ENCODE measurements around the gene RTTN. TPM values are rescaled to one million over a fixed set of nuclear protein-coding genes. Genes with fewer than 3 reads are reported as not detected.
"Not testable (repeated sequence)": the region's sequence is repeated elsewhere in the genome, so short reads cannot be mapped to it uniquely, and the experiment has no call there.

The RTTN gene
- total RNA-seq, 1 experiment from 2014 or later: 16.2 TPM

DNA sequence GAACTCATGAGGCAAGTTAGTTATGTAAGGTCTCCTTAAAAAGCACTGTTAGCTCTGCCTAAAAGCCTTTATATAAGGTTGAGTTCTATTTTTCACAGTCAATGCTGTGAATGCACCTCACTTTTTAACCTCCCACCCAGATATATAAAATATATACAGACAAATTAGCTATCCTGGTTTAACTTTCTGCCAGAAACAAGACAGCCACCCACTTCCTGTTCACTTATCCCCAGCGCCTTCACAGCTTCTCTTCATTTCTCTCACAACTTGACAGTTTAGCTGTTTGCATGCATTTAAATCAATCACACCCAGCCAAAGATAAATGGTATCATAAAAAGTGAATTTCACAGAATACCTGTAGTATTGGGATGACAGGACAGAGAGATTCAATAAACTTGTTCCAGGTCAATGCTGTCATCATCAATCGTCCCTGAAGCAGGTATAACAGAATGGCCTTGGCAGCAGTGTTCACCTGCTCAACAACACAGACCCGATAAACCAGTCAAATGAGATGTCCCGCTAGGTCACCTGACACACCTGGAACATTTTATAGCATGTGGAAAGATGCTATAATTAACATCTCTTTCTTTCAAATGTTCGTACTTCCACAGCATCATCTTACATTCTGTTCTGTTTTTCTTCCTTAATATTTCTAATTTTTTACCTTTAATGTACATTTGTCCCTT lies 55.7 kb downstream of the RTTN start:
- DNase-seq (ENCODE audit: low read depth): no peak

DNA sequence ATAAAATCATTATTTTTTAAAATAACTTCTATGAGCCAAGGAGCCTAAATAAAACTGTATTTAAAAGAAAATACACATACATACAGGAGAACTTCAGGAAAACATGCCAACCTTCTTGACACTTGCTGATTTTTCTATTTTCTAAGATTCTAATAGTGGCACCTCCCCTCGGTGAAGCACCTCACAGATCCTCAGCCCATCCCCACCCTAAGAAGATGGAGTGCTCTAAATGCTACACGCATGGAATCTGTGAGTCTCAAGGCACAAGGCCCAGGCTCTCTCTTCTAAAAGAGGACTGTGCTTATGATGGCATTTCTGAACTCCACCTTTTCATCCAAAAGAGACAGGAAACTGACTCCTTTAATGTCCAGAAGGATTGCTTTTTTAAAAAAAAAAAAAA lies 56.3 kb downstream of the RTTN start:
- no peak for DNase-seq (ENCODE audit: low read depth)

DNA sequence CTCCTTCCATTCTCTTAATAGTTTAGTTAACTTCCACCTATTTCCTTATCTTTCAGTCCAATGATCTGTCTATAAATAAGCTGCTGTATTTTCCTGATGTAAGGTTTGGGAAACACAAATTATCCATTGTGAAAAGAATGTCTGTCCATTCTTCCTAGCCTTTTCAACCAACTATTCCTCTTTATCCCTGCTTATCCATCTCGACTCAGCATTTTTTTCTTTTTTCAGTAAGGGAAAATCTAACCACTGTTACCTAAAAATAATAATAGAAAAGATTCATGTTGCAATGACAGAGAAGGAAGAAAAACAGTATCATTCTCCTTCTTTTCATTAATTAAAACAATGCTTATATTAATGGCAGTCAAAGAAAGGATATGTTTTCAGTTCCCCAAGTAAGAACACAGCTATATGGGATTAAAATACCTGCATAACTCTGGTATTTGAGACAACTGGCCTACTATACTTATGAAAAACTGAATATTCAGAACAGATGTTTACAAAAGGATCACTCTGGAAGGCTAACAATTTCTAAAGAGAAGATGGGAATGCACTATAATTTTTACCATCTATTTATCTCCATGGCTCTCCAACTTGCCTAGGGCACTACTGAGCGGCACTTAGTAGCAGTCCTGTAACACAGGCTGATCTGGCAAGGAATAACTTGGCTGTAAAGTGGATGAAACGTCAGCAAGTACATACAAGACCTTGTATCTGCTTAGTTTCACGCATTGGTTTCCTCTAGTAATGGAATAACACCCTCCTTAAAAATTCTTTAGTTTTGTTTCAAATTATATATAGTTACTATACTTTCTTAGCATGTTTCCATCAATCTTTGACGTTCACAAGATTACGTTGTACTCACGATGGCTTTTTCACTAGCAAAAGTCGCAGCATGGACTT lies 57.2 kb downstream of the RTTN start:
- DNase-seq (ENCODE audit: low read depth): no peak

DNA sequence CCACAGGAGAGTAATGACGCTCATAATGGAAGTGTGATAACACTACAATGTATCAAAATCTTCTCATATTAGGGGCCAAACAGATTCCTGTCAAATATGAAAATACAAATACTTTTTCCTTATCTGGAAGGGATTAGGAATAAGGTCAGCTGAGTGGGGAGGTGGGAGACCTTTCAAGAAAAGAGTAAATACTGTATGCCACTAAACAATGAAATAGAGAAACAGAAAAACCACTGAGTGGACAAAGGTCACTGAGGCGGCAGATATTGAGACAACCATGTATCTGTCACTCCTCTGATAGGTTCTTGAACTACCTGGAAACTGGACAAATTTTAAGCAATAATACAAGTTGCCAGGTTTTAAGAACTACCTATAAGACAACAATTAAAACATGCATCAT lies 59.3 kb downstream of the RTTN start:
- no peak for DNase-seq (ENCODE audit: low read depth)

DNA sequence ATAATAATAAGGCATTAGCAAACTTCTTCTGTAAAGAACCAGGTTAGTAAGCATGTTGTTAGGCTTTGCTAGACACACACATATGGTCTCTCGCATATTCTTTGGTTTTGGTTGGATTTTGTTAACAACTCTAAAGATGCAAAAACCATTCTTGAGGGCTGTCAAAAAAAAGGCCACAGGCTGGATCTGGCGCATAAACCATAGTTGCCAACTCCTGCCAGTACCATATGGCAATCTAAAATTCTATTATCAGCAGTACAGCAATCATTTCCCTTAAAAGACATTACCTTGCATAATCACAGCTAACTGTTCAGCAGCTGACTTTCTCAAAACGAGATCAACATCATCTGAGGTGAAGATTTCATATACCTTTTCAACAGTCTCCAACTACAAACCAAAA lies 63.5 kb downstream of the RTTN start:
- no peak for DNase-seq (ENCODE audit: low read depth)

DNA sequence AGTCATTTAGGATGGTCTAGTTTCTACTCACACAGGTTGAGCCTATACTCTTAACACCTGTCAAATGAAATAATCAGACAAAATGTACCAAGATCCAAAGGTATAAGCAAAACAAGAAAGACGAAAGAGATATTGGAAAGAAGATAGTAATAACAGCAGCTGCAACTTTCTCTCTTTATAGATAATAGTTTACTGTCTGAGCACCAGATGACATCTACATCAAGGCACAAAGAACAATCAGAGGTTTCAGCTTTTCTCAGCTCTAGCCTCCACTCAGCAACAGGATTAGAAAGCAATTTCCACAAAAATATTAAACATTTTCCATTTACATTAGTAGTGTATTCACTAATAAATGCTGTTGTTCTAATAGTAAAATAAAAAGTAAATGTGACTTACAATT lies 66.3 kb downstream of the RTTN start:
- no peak for DNase-seq (ENCODE audit: low read depth)

DNA sequence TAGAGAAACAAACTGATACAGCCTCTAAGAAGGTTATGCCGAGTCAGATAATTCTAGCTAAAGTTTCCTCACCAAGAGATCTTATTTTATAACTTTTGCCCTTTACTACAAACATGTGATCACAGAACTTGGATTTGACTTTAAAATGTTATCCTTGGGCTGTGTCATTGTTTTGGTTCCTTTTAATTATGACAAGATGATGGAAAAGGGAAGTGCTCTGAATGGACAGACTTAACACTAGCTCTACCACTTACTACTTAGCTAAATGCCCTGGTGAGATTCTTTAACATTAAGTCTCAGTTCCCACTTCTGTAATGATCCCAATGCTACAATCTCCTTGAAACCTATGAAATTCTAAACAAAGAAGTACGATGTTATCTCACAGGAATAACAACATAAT lies 69.9 kb downstream of the RTTN start:
- DNase-seq (ENCODE audit: low read depth): no peak

DNA sequence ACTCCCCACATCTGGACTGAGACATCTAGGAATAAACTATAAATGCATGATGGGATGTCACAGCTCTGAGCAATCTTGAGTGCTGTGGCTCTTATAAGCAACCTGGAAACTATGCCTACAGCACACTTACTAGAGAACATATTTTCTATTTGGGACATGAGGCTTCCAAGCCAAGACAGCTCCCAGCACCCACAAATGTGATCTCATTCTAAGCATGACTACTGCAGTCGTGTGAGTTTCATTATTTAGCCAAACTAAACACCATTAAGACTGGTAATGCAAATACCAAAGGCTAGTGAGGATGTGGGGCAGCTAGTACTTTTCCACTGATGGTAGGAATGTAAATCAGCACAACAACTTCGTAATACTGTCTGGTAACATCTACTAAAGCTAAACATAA lies 72.5 kb downstream of the RTTN start:
- DNase-seq (ENCODE audit: low read depth): peak; percentile 68

DNA sequence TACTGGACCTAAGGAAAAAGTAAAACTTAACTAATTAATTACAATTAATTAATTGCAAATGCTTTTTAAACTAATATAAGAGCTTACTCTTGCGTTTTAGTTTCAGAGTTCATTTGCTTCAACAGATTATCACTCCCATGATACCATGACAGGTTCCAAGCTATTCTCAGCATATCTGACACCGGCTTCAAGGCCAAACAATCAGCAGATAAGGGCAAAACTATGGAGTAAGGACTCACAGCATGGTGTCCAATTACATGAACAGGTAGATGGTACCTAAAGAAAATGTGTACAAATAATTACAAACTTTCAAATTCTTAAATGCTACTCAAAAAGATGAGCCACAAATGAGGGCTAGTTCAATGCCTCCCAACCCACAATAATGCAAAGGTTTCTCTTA lies 77.2 kb downstream of the RTTN start:
- DNase-seq (ENCODE audit: low read depth): no peak

DNA sequence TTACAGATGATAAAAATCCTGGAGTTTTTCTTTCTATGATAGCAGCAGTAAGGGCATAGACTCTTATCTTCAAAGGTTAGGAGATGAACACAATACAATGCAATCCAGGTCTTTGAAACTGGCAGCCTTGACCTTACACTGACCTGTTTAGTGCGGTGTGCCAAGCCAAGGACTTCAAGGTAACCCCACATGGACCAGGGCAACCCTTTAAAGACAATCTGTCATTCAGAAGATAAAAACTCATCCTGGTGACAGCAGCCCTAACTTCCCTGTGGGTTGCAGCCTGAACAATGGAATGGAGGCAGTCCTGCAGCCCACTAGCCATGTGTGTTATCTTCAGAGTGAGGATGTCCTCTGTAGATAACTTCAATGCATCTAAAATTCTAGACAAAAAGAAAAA lies 78.1 kb downstream of the RTTN start:
- DNase-seq (ENCODE audit: low read depth): no peak

DNA sequence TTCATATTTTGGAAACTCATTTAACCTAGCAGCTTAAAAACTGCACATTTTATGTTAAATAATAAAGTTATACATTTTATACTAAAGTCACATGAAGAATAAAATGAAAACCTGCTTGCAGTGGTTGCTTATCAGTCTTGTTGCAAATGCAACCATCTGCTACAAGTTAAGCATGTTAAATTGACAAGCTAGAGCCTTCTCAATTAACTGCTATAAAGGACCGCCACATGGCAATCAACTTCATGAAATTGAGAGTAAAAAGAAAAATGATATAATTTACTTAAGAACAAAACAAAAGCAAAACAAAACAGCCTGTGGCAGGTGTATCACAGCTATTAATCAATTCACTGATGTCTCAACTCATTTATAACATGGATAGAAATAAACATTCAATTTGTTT lies 78.7 kb downstream of the RTTN start:
- no peak for DNase-seq (ENCODE audit: low read depth)

DNA sequence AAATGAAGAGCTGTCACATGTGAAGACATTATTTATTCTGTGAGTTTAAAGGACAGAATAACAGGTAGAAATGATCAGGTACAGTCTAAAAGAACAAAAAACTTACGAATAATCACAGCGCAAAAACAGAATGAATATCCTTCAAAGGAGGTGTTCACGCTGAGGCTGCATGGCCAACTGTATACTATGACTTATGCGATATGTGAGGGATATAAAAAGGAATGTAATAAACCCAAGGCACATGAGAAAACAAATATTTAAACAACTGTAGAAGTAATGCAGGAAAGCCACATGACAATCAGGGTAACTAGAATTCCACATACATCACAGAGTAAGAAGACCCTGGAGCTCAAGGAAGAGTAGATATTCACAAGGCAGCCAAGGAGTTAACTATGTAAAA lies 81.3 kb downstream of the RTTN start:
- no peak for DNase-seq (ENCODE audit: low read depth)

DNA sequence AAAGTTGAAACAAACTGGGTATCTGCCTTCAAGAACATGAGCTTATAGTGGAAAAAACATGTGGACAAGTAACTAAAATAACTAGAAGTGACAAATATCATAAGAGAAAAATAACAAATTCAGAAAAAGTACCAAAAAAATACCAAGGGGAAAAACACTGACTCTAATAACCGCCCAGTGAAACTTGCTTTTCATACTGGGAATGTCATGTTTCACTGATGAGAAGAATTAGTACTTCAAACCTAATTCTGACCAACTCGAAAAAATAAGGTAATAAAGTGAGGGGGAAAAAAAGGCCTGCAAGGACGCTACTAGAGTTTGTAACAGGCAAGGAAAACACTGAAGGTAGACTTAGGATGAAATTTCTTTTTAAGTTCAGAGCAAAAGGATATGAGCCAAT lies 83.6 kb downstream of the RTTN start:
- DNase-seq (ENCODE audit: low read depth): no peak

DNA sequence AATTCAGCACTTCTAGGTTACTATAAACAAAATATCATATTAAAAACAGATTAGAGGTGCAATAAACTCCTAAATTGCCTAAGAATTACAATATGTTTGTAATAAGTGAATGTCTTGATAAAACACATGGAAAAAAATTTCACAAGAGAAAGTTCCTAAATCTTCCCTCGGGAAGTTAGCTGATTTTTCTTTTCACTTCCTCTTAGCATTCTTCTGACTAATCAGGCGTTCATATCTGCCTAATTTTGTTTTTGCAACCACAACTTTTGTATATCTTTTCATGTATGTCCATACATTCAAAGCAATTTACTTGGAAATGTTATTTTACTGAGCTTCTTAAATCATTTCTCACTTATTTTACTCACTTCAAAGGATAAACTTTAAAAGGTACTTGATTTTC lies 88.5 kb downstream of the RTTN start:
- DNase-seq (ENCODE audit: low read depth): no peak

DNA sequence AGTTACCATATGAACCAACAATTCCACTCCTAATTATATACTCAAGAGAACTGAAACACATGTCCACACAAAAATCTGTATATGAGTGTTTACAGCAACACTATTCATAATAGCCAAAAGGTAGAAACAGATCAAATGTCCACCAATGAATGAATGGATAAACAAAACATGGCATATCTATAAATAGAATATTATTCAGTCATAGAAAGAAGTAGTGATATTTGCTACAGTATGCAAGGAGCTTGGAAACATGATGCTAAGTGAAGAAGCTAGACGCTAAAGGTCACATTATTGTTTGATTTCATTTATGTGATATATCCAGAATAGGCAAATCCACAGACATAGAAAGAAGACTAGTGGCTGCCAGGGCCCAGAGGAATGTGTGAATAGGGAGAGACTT lies 92.0 kb downstream of the RTTN start:
- no peak for DNase-seq (ENCODE audit: low read depth)

DNA sequence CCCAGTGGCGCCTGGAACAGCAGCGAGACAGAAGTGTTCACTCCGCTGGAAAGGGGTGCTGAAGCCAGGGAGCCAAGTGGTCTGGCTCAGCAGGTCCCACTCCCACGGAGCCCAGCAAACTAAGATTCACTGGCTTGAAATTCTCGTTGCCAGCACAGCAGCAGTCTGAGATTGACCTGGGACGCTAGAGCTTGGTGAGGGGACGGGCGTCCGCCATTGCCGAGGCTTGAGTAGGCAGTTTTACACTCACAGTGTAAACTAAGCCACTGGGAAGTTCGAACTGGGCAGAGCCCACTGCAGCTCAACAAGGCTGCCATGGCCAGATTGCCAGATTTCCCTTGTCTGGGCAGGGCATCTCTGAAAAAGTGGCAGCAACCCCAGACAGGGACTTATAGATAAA lies 94.8 kb downstream of the RTTN start:
- DNase-seq (ENCODE audit: low read depth): no peak

DNA sequence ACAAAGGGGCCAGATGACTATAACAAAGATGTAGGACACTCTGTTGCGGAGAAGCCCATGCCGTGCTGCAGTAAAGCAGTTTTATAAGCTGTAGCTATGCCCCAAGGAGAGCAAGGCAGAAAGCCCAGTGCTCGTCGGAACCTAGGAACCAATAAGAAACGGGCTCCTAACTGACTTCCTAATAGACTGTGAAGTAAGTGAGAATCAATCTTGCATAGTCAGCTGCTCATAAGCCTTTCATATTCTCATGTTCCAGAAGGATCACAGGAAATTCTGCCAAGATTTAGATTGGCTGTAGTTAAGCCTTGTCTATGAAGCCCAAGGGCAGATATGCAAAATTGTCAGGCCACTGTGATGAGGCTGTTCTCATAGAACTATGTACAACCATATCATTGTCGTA lies 98.4 kb downstream of the RTTN start:
- no peak for DNase-seq (ENCODE audit: low read depth)

DNA sequence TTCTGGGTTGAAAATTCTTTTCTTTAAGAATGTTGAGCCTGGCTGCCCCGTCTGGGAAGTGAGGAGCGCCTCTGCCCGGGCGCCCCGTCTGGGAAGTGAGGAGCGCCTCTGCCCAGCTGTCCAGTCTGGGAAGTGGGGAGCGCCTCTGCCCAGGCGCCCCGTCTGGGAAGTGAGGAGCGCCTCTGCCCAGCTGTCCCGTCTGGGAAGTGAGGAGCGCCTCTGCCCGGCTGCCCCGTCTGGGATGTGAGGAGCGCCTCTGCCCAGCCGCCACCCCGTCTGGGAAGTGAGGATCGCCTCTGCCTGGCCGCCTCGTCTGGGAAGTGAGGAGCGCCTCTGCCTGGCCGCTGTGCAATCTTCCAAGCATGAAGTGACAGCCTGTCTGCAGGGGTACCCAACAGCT lies 102.6 kb downstream of the RTTN start:
- not testable (repeated sequence) for DNase-seq (ENCODE audit: low read depth)

DNA sequence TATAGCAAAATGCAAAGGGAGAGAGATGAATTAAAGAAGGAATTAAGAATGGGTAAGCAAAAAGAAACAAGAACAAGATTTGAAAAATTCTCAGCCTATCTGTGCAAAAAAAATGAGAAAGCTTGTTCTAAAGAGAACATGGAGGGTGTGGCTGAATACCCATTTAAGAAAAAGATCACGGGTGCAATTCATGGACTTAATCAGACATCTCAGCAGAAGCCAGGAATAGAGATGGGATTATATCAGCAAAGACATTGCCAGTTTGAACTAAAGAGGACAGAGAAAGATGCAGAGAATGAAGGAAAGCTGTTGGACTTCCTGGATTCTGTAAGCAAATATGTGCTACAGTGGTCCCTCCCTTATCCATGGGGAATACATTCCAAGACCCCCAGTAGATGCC lies 115.6 kb downstream of the RTTN start:
- no peak for DNase-seq (ENCODE audit: low read depth)

DNA sequence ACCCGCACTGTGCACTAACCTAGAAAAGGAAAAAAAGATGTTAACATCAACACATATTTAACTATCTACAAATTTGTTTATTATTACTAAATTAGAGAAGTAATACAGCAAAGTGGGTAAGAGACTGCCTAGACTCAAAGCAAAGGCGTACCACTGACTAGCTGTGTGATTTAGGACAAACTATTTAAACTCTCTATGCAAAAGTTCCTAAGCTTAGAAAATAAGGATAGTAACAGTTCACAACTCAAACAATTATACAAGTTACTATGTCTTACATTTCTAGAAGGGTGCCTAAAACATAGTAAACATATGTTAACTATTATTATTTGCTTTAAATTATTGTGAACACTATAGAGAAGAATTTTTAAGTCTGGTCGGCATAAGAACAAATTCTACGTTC lies 119.4 kb downstream of the RTTN start:
- no peak for DNase-seq (ENCODE audit: low read depth)

DNA sequence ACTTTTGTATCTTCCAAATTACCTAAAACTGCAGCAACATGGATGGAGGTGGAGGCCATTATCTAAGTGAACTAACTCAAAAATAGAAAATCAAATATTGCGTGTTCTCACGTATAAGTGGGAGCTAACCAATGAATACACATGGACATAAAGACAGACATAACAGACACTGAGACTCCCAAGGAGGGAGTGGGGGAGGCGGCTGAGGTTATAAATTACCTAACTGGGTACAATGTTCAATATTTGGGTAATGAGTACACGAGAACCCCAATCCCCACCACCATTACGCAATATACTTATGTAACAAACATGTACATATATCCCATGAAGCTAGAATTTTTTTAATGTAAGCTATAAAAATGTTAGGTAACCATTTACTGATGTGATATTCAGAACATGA lies 119.8 kb downstream of the RTTN start:
- DNase-seq (ENCODE audit: low read depth): no peak

DNA sequence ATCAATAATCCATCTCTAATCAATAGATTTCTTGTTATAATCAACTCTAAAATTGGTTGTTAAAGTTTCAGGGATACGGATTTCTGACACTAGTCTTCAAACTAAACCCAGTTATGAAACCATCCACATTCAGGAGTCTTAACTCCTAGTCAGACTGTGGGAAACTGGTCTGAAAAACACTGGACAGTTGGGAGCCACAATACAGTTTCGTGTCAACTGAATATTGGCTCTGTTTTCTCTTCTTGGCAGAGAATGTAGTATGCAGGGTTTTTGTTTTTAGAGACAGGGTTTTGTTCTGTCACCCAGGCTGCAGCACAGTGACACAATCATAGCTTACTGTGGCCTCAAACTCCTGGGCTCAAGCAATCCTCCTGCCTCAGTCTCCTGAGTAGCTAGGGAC lies 123.1 kb downstream of the RTTN start:
- DNase-seq (ENCODE audit: low read depth): no peak

DNA sequence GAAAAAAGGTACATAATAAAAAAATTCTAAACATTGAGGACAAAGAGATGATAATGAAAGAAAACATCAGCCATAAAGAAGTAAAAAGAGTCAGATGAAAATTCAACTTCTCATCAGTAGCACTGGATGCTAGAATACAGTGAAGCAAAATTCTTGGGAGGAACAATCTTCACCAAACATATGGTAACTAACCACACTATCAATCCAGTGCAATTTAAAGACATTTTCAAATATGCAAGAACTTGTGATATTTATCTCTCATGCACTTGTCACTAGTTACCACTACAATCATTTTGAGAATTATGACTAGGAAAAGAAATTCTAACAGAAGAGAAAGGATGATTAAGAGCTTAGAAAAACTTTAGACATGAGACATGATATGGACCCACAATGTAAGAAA lies 127.4 kb downstream of the RTTN start:
- DNase-seq (ENCODE audit: low read depth): no peak

DNA sequence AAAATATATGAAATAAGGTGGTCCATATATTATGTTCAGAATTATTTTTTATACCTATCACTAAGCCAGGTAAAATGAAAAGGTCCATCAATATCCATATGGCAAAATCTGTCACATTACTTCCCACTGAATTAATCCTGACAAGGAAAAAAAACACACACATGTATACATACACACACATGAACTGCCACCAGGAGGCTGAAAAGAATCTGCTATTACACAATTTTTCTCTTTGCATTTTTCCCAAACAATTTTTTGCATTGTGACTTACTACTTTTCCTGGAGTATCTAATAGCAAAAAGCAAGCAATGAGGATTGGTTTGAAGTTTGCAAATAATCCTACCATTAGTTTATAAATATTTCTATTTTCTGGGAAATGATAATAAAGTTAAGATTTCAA lies 129.6 kb downstream of the RTTN start:
- no peak for DNase-seq (ENCODE audit: low read depth)
